AG09309 (cell line): ENCODE results near the gene PMPCA.
A peak's percentile ranks its signal among the peaks of the same experiment; 100 is the strongest.

Experiments
- DNase-seq: peaks from one replicate; pipeline ENCODE4 v3.0.0-alpha.2; 2010; ENCODE audit warnings: low read depth
- H3K4me3 ChIP-seq: 2 replicates; pipeline ENCODE4 v1.5.1; 2011; ENCODE audit warnings: mild to moderate bottlenecking, low read depth, low read length, moderate library complexity; ENCODE audit not compliant: control insufficient read depth
- TF ChIP-seq, protein P1 (sequence below): IDR thresholded peaks from 2 replicates; pipeline ENCODE4 v1.5.1; 2011; ENCODE audit warnings: mild to moderate bottlenecking, low read depth, low read length, inconsistent platforms; ENCODE audit not compliant: insufficient read depth, control insufficient read depth; ENCODE audit errors: missing control alignments

The PMPCA gene

DNA sequence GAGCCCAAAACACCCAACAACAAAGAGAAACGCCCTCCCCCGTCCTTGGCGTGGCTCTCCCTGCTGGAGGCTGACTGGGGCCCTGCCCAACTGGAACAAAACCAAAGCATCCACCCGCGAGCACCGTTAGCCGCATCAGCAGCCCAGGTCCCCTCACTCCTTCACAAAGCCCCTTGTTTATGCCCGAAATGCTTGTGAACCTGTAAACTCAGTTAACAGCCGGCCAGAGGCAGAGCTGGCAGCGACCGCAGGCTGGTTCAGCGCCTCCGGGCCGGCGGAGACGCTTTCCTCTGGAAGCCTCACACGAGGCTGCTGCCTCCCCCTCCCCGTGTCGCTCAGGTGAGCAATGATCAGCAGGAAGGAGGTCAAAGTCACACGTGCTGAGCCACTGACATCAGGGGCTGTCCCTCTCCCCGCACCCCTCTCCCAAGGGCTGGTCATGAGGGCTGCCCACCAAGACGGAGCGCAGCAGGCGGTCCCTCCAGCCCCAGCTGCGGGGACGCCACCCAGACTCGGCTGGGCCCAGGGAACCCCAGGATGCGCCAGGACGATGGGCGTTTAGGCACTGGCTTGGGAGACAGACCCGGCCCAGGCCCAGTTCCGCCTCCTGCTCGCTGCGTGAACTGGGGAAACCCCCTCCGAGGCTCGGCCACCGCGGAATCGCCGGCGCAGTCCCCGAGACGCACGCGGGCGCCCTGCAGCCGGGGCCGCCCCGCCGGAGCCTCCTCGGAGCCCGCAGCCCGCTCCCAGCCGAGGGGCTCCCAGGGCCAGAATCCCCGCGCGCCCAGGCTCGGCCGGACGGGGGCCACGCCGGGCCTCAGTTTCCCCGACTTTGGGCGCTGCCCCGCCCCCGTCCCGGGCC lies 11.1 kb upstream of the PMPCA start:
- TF ChIP-seq, protein P1, sequence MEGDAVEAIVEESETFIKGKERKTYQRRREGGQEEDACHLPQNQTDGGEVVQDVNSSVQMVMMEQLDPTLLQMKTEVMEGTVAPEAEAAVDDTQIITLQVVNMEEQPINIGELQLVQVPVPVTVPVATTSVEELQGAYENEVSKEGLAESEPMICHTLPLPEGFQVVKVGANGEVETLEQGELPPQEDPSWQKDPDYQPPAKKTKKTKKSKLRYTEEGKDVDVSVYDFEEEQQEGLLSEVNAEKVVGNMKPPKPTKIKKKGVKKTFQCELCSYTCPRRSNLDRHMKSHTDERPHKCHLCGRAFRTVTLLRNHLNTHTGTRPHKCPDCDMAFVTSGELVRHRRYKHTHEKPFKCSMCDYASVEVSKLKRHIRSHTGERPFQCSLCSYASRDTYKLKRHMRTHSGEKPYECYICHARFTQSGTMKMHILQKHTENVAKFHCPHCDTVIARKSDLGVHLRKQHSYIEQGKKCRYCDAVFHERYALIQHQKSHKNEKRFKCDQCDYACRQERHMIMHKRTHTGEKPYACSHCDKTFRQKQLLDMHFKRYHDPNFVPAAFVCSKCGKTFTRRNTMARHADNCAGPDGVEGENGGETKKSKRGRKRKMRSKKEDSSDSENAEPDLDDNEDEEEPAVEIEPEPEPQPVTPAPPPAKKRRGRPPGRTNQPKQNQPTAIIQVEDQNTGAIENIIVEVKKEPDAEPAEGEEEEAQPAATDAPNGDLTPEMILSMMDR, result no peak
- DNase-seq, result no peak
- peak overlapping the region; percentile 89 for H3K4me3 ChIP-seq

GRCh38 chr9:136400038-136400834 lies 10.2 kb upstream of the PMPCA start, which contains the start of gene SNAPC4:
TSS of gene SNAPC4 (minus strand) at chr9:136400170. CDS start at chr9:136398428, 1,742 bp downstream.
- peak within 1 kb of the TSS; percentile 89 for H3K4me3 ChIP-seq
- peak; percentile 11 for DNase-seq
- TF ChIP-seq, protein P1, result peak; percentile 55

DNA sequence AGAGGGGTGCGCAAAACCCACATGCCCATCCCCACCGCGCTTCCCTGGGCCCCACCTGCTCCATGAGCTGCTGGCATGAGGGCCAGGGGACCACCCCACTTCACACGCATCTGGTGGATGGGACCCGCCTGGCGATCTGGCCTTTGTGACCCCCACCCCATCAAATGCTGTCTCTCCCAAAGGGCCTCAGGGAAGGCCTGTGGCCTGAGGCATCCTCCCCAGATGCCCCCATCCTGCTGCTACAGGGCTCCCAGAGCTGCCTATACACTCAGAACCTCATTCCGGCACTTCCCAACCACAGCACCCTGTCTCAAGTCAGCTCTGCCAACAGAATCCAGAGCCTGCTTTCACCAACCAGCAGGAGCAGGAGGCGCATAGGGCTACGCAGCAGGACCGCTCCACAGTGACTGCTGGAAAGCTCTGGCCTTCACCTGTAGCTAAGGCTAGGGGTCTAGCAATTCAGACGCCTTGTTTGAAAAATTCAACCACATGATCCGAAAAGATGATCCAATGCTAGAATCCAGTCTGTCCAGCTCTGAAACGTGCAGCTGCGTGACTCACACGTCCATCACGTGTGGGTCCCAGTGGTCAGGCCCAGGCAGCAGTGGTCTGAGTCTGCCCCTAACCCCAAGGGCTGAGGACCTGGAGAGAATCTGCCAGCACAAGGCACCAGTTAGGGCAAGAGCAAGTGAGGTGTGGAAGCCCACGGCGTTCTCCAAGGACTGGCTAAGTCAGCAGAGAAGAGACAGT lies 9.1 kb upstream of the PMPCA start:
- no peak for DNase-seq
- no peak overlapping the region for H3K4me3 ChIP-seq
- TF ChIP-seq, protein P1, result no peak

GRCh38 chr9:136402067-136402466 lies 8.4 kb upstream of the PMPCA start:
- TF ChIP-seq, protein P1, result no peak
- DNase-seq, result no peak
- no peak overlapping the region for H3K4me3 ChIP-seq

DNA sequence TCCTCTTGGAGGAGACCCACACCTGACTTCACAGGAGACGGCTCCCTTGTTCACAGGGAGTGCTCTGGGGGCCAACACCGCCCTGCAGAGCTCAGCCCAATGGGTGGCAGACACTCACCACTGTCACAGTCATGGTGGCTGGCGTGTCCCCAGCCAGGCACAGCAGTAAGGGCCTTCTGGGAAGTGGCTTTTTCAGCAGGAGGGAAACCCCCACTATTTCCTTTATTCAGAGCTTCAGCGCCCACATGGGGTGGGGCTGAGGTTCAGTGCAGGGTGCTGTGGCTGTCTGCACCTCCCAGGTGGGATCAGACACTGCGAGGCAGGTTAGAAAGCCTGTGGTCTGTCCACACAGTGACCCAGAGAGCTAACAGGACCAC lies 6.9 kb upstream of the PMPCA start:
- H3K4me3 ChIP-seq, result no peak overlapping the region
- DNase-seq, result no peak
- TF ChIP-seq, protein P1, result no peak
